NCI-H2107 (cell line): Measurements from ENCODE around the gene EIPR1.
"Not testable (repeated sequence)": the region's sequence is repeated elsewhere in the genome, so short reads cannot be mapped to it uniquely, and the experiment has no call there.

Source experiments
- DNase-seq: peaks from one replicate; lab custom pipeline; 2025; lab: John Stamatoyannopoulos, UW

EIPR1 gene

GRCh38 chr2:3192920-3193319 is 184.7 kb downstream of the EIPR1 start:
- no peak for DNase-seq

GRCh38 chr2:3192281-3192818 is 185.3 kb downstream of the EIPR1 start:
- no peak for DNase-seq

- no peak for DNase-seq
These were observed 187.7 kb downstream of the EIPR1 start for GRCh38 chr2:3189961-3190360.

- DNase-seq: peak; percentile 85
These were observed 188.5 kb downstream of the EIPR1 start for GRCh38 chr2:3189076-3189591.

- DNase-seq: no peak
These were observed 189.1 kb downstream of the EIPR1 start for GRCh38 chr2:3188405-3188946.

GRCh38 chr2:3187467-3187866 is 190.2 kb downstream of the EIPR1 start:
- no peak for DNase-seq

- no peak for DNase-seq
These were observed 190.9 kb downstream of the EIPR1 start for GRCh38 chr2:3186766-3187165.

GRCh38 chr2:3185910-3186309 is 191.7 kb downstream of the EIPR1 start:
- no peak for DNase-seq

GRCh38 chr2:3185256-3185655 is 192.4 kb downstream of the EIPR1 start:
- DNase-seq: no peak

GRCh38 chr2:3184167-3184566 is 193.5 kb downstream of the EIPR1 start:
- DNase-seq: no peak

- DNase-seq: no peak
These were observed 193.9 kb downstream of the EIPR1 start for GRCh38 chr2:3183766-3184165.

GRCh38 chr2:3182848-3183247 is 194.8 kb downstream of the EIPR1 start:
- DNase-seq: no peak

- DNase-seq: no peak
These were observed 196.1 kb downstream of the EIPR1 start for GRCh38 chr2:3181416-3182010.

GRCh38 chr2:3180909-3181221 is 196.8 kb downstream of the EIPR1 start:
- not testable (repeated sequence) for DNase-seq

- DNase-seq: no peak
These were observed 197.3 kb downstream of the EIPR1 start for GRCh38 chr2:3180082-3180908.

- DNase-seq: no peak
These were observed 198.0 kb downstream of the EIPR1 start for GRCh38 chr2:3179626-3180025.

GRCh38 chr2:3179208-3179607 is 198.4 kb downstream of the EIPR1 start:
- no peak for DNase-seq

GRCh38 chr2:3178578-3179031 is 199.0 kb downstream of the EIPR1 start:
- DNase-seq: no peak

- no peak for DNase-seq
These were observed 199.6 kb downstream of the EIPR1 start for GRCh38 chr2:3177891-3178577.

GRCh38 chr2:3176869-3177255 is 200.8 kb downstream of the EIPR1 start:
- DNase-seq: no peak

- DNase-seq: no peak
These were observed 201.3 kb downstream of the EIPR1 start for GRCh38 chr2:3176071-3176868.

- no peak for DNase-seq
These were observed 202.1 kb downstream of the EIPR1 start for GRCh38 chr2:3175568-3175955.
